ENCODE measurements around the gene CYP2A7. TPM values are rescaled to one million over a fixed set of nuclear protein-coding genes. Genes with fewer than 3 reads are reported as not detected.
"Not testable (repeated sequence)": the region's sequence is repeated elsewhere in the genome, so short reads cannot be mapped to it uniquely, and the experiment has no call there.

The CYP2A7 gene
- total and polyA plus RNA-seq, 9 of the 15 experiments (the other 6 are each of a cell fraction or from before 2014, with no cell fraction given): 0.22 TPM; not detected in 8

DNA sequence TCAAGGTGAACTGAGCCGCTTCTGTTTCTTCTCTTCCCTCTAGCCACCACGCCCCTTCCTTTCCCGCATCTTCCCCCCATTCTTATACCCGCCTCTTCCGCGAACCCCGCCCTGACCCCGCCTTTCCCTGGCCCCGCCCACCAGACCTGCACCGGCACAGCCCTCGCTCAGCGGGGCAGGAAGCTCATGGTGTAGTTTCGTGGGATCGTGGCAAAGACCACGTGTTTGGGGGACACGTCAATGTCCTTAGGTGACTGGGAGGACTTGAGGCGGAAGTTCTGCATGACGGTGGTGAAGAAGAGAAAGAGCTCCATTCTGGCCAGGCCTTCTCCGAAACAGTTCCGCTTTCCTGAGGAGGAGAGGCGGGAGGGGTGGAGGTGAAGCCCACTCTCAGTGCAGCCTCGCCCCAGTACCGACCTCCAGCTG, 6.5 kb downstream of the CYP2A7 start (continued):
- TF ChIP-seq SP1 (CRISPR knock-in tag; IDR thresholded peaks at IDR 0.05) (peak; percentile 62), L3MBTL2 (IDR thresholded peaks at IDR 0.05) (peak; percentile 87), GABPA (tag; conservative IDR thresholded peaks at IDR 0.05; ENCODE audit: low read depth) (0 out of 2 replicates have a peak, but pooled peaks have one; percentile 24), HDGF (IDR thresholded peaks at IDR 0.05) (0 out of 2 replicates have a peak, but pooled peaks have one; percentile 79), CXXC5 (CRISPR knock-in tag; IDR thresholded peaks at IDR 0.05) (peak; percentile 60; the same call in 1 of the 2 replicates), ATF7 (IDR thresholded peaks at IDR 0.05) (peak; percentile 24; the same call in 1 of the 2 replicates)
- TF ChIP-seq, protein P1, sequence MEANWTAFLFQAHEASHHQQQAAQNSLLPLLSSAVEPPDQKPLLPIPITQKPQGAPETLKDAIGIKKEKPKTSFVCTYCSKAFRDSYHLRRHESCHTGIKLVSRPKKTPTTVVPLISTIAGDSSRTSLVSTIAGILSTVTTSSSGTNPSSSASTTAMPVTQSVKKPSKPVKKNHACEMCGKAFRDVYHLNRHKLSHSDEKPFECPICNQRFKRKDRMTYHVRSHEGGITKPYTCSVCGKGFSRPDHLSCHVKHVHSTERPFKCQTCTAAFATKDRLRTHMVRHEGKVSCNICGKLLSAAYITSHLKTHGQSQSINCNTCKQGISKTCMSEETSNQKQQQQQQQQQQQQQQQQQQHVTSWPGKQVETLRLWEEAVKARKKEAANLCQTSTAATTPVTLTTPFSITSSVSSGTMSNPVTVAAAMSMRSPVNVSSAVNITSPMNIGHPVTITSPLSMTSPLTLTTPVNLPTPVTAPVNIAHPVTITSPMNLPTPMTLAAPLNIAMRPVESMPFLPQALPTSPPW (CRISPR knock-in tag; IDR thresholded peaks at IDR 0.05): peak; percentile 45
- TF ChIP-seq, protein P2, sequence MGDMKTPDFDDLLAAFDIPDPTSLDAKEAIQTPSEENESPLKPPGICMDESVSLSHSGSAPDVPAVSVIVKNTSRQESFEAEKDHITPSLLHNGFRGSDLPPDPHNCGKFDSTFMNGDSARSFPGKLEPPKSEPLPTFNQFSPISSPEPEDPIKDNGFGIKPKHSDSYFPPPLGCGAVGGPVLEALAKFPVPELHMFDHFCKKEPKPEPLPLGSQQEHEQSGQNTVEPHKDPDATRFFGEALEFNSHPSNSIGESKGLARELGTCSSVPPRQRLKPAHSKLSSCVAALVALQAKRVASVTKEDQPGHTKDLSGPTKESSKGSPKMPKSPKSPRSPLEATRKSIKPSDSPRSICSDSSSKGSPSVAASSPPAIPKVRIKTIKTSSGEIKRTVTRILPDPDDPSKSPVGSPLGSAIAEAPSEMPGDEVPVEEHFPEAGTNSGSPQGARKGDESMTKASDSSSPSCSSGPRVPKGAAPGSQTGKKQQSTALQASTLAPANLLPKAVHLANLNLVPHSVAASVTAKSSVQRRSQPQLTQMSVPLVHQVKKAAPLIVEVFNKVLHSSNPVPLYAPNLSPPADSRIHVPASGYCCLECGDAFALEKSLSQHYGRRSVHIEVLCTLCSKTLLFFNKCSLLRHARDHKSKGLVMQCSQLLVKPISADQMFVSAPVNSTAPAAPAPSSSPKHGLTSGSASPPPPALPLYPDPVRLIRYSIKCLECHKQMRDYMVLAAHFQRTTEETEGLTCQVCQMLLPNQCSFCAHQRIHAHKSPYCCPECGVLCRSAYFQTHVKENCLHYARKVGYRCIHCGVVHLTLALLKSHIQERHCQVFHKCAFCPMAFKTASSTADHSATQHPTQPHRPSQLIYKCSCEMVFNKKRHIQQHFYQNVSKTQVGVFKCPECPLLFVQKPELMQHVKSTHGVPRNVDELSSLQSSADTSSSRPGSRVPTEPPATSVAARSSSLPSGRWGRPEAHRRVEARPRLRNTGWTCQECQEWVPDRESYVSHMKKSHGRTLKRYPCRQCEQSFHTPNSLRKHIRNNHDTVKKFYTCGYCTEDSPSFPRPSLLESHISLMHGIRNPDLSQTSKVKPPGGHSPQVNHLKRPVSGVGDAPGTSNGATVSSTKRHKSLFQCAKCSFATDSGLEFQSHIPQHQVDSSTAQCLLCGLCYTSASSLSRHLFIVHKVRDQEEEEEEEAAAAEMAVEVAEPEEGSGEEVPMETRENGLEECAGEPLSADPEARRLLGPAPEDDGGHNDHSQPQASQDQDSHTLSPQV (IDR thresholded peaks at IDR 0.05): peak; percentile 61; the same call in 1 of the 2 replicates

GRCh38 chr19:40874874-40875273, 7.2 kb downstream of the CYP2A7 start:
- DNase-seq (ENCODE audit: extremely low read depth in 1 of 4, low spot score in 3 of 4); H4K20me1 ChIP-seq (replicated peaks; ENCODE audit: control insufficient read depth, insufficient read depth, low read length); BruUV-seq (replicated peaks); H3K27ac ChIP-seq (ENCODE audit: extremely low read depth, low read depth, low read length); in situ Hi-C loops (cut with MboI); H3K79me2 ChIP-seq (ENCODE audit: control insufficient read depth, insufficient read depth, low read length); H3K9me1 ChIP-seq (ENCODE audit: control insufficient read depth, insufficient read depth, low read length); H3K36me3 ChIP-seq (ENCODE audit: control insufficient read depth, insufficient read depth, low read length); ATAC-seq; H3K27me3 ChIP-seq (ENCODE audit: control insufficient read depth in 2 of 2, insufficient read depth in 2 of 2, low read length in 2 of 2); CTCF ChIA-PET (ENCODE audit: low intra/inter-chr PET ratio); H3K4me1 ChIP-seq (replicated peaks in 1 of 2; ENCODE audit: control insufficient read depth in 2 of 2, insufficient read depth in 2 of 2, low read length in 2 of 2); POLR2A ChIA-PET; H3K9ac ChIP-seq (ENCODE audit: insufficient read depth in 1 of 2, low read depth in 2 of 2, low read length in 2 of 2); intact Hi-C loops (cut with micrococcal nuclease); FAIRE-seq; H3K4me3 ChIP-seq; H3K9me3 ChIP-seq (replicated peaks; ENCODE audit: control insufficient read depth, insufficient read depth, low read depth, low read length): not testable (repeated sequence)
- Histone ChIP-seq H2AFZ (ENCODE audit: low read depth, low read length) (peak overlapping the region; percentile 86), H3K4me2 (ENCODE audit: insufficient read depth, low read length) (peak overlapping the region; percentile 62)
- 100% methylated on average over 1 of the region's 4 CpGs for WGBS (ENCODE audit: insufficient coverage, low coverage, missing lambda C conversion rate)
